Ishikawa (cell line): ENCODE results near the gene POLR3E.
A peak's percentile ranks its signal among the peaks of the same experiment; 100 is the strongest.

Experiments
- CEBPB ChIP-seq: IDR thresholded peaks from 2 replicates; pipeline ENCODE4 v1.6.1; 2012
- CREB1 ChIP-seq: IDR thresholded peaks from 2 replicates; pipeline ENCODE4 v1.6.1; 2012; ENCODE audit warnings: low read depth
- EGR1 ChIP-seq: IDR thresholded peaks from 2 replicates; pipeline ENCODE4 v1.6.1; 2012
- EP300 ChIP-seq: IDR thresholded peaks from 2 replicates; pipeline ENCODE4 v1.6.1; 2012; ENCODE audit warnings: borderline replicate concordance
- FOXM1 ChIP-seq: IDR thresholded peaks from 2 replicates; pipeline ENCODE4 v1.6.1; 2012; ENCODE audit warnings: low read depth, borderline replicate concordance
- NFIC ChIP-seq: IDR thresholded peaks from 2 replicates; pipeline ENCODE4 v1.6.1; 2012
- RAD21 ChIP-seq: IDR thresholded peaks from 2 replicates; pipeline ENCODE4 v1.6.1; 2012; ENCODE audit warnings: low read depth
- TAF1 ChIP-seq: IDR thresholded peaks from 2 replicates; pipeline ENCODE4 v1.6.1; 2012; ENCODE audit warnings: low read depth, mild to moderate bottlenecking
- TCF12 ChIP-seq: IDR thresholded peaks from 2 replicates; pipeline ENCODE4 v1.6.1; 2012; ENCODE audit warnings: low read depth
- TEAD4 ChIP-seq: IDR thresholded peaks from 2 replicates; pipeline ENCODE4 v1.6.1; 2012
- YY1 ChIP-seq: IDR thresholded peaks from 2 replicates; pipeline ENCODE4 v1.6.1; 2012; ENCODE audit warnings: low read depth
- ZBTB7A ChIP-seq: IDR thresholded peaks from 2 replicates; pipeline ENCODE4 v1.6.1; 2012; ENCODE audit warnings: low read depth
- TF ChIP-seq, protein P1 (sequence below): IDR thresholded peaks from 2 replicates; pipeline ENCODE4 v1.6.1; 2012
- TF ChIP-seq, protein P2 (sequence below): IDR thresholded peaks from 2 replicates; pipeline ENCODE4 v1.6.1; 2012; ENCODE audit warnings: low read depth, mild to moderate bottlenecking
- TF ChIP-seq, protein P3 (sequence below): IDR thresholded peaks from 2 replicates; pipeline ENCODE4 v1.6.1; 2012

Gene POLR3E

DNA sequence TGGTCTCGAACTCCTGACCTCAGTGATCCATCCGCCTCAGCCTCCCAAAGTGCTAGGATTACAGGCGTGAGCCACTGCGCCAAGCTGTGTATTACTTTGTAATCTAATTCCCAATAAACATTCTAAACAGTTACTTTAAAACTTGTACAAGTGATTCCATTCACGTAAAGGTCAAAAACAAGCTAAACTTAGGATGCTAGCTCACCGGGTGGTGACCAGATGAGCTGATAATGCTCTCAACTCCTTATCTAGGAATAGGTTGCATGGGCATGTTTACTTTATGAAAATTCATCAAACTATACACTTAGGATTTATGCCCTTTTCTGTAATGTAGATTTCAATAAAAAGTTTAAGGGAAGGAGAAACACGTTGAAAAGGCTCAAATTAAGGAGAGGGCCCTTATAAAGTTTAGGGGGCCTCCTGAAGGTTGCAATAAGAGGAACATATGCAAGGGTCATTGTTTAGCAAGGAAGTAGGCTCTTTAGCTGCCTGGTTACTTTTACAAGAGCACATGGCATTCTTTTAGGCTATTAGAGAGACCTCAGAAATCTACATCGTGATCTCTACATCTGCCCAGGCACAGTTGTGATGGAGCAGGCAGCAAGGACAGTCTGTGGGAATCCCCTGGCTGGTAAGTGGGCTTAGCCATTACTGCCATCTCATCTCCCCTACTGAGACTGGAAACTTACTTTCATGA is 63.9 kb downstream of the POLR3E start:
- TF ChIP-seq CREB1 = no peak

DNA sequence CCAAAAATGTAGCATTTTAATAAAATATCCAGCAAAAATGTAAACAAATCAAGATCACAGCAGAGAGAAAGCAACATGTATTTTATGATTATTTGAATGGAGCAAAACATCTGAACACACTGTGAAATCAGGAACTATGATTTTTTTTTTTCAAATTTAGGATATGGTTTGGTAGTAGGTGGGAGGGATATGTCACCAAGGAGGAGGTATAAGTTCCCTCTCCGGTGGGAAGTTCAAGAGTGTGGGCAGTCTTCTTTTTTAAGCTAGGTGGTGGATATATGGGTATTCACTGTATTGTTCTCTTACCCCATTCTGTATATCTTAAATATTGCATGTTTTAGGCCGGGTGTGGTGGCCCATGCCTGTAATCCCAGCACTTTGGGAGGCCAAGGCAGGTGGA is 67.0 kb downstream of the POLR3E start:
- TF ChIP-seq ZBTB7A (no peak), CEBPB (no peak), FOXM1 (no peak), EP300 (no peak), RAD21 (no peak), TEAD4 (no peak), YY1 (no peak), CREB1 (no peak), NFIC (no peak), TCF12 (no peak)
- TF ChIP-seq, protein P1, sequence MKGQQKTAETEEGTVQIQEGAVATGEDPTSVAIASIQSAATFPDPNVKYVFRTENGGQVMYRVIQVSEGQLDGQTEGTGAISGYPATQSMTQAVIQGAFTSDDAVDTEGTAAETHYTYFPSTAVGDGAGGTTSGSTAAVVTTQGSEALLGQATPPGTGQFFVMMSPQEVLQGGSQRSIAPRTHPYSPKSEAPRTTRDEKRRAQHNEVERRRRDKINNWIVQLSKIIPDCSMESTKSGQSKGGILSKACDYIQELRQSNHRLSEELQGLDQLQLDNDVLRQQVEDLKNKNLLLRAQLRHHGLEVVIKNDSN = no peak
- TF ChIP-seq, protein P2, sequence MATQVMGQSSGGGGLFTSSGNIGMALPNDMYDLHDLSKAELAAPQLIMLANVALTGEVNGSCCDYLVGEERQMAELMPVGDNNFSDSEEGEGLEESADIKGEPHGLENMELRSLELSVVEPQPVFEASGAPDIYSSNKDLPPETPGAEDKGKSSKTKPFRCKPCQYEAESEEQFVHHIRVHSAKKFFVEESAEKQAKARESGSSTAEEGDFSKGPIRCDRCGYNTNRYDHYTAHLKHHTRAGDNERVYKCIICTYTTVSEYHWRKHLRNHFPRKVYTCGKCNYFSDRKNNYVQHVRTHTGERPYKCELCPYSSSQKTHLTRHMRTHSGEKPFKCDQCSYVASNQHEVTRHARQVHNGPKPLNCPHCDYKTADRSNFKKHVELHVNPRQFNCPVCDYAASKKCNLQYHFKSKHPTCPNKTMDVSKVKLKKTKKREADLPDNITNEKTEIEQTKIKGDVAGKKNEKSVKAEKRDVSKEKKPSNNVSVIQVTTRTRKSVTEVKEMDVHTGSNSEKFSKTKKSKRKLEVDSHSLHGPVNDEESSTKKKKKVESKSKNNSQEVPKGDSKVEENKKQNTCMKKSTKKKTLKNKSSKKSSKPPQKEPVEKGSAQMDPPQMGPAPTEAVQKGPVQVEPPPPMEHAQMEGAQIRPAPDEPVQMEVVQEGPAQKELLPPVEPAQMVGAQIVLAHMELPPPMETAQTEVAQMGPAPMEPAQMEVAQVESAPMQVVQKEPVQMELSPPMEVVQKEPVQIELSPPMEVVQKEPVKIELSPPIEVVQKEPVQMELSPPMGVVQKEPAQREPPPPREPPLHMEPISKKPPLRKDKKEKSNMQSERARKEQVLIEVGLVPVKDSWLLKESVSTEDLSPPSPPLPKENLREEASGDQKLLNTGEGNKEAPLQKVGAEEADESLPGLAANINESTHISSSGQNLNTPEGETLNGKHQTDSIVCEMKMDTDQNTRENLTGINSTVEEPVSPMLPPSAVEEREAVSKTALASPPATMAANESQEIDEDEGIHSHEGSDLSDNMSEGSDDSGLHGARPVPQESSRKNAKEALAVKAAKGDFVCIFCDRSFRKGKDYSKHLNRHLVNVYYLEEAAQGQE = no peak
- TF ChIP-seq, protein P3, sequence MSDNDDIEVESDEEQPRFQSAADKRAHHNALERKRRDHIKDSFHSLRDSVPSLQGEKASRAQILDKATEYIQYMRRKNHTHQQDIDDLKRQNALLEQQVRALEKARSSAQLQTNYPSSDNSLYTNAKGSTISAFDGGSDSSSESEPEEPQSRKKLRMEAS = no peak

DNA sequence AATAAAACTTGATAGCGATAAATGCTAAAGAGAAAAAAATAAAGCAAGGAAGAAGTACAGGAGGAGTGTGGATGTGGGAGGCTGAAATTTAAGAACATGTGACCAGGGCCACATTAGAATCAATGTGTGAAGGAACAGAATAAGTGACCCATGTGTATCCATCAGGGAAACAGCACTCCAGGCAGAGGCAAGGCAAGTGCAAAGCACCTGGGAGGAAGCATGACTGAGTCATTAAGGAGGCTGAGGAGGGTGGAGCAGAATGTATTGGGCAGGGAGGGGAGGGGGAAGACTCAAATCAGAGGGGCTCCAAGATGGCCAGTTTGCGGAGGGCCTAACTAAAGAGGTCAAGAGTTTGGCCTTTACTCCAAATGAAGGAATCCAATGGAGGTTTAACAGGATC is 69.2 kb downstream of the POLR3E start:
- TF ChIP-seq EGR1 = no peak
- no peak for TF ChIP-seq YY1
- TF ChIP-seq, protein P2 = no peak
- TF ChIP-seq CEBPB = no peak

DNA sequence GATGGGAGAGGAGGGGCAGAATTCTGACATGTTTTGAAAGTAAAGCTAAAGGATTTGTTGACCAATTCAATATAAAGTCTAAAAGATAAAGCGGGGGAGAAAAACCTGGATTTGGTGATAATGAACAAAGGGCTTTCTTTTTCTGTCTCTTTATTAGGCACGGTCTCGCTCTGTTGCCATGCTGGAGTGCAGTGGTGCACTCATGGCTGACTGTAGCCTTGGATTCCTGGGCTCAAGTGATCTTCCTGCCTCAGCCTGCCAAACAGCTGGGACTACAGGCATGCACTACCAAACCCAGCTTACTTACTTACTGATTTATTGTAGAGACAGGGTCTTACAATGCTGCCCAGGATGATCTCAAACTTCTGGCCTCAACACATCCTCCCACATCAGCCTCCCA is 69.7 kb downstream of the POLR3E start:
- TF ChIP-seq TAF1 = no peak
- TF ChIP-seq EP300 = no peak
- no peak for TF ChIP-seq CREB1
- no peak for TF ChIP-seq TCF12
- no peak for TF ChIP-seq TEAD4
- TF ChIP-seq, protein P2 = no peak
- TF ChIP-seq, protein P1 = no peak
- TF ChIP-seq NFIC = no peak
- TF ChIP-seq FOXM1 = no peak
- no peak for TF ChIP-seq ZBTB7A
- TF ChIP-seq, protein P3 = no peak
- TF ChIP-seq RAD21 = no peak
- TF ChIP-seq EGR1 = no peak
- TF ChIP-seq CEBPB = no peak
- TF ChIP-seq YY1 = no peak

DNA sequence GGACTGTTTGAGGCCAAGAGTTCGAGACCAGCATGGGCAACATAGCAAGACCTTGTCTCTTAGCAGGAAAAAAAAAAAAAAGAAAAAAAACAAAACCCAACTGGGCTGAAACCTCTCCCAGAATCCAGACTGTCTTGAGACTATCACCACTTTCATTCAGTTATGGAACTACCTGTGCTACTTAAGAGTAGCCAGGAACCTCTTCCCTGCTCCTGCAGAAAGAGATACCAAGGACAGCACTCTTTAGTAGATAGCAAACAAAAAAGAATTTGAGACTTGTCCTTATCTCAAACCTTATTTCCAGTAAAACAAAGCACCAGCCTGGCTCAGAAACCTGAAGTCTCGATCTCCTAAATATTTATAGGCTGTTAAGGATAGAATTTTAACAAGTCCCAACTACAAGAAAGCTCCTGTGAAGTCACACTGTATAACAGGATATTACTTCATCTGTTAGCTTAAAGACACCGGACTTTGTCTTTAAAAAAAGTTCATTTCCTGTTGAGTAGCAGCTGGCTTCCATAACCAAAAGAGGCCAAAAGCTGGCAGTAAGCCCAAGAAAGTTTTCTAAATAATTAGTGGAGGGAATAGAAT is 72.1 kb downstream of the POLR3E start:
- TF ChIP-seq, protein P1 = no peak
- no peak; the same call in 1 of the 2 replicates for TF ChIP-seq NFIC
- TF ChIP-seq TAF1 = no peak
- TF ChIP-seq EP300 = no peak
- peak; percentile 29; the same call in 1 of the 2 replicates for TF ChIP-seq CREB1
- TF ChIP-seq ZBTB7A = no peak
- TF ChIP-seq EGR1 = no peak
- TF ChIP-seq TEAD4 = no peak
- TF ChIP-seq RAD21 = no peak
- TF ChIP-seq, protein P2 = peak; percentile 64
- TF ChIP-seq, protein P3 = no peak
